K562 (cell line): Measurements from ENCODE around the gene OR7G3. TPM values are rescaled to one million over a fixed set of nuclear protein-coding genes. Genes with fewer than 3 reads are reported as not detected.

Experiments used
- ATAC-seq: fragments of 200-7000 bp; cut with Tn5 transposase; 3 replicates; pipeline ENCODE4 v1.9.1; 2020; ENCODE audit warnings: moderate library complexity
- BruUV-seq: library from RNA; stranded (reverse); fragments of 400-500 nt; replicated peaks from 2 replicates; lab custom pipeline; 2021; lab: Mats Ljungman, UMichigan
- CTCF ChIA-PET: fragments of 300-600 bp; formaldehyde crosslinking; extraction: SDS; loops from one replicate; lab custom pipeline; 2021; ENCODE audit warnings: low intra/inter-chr PET ratio; lab: Yijun Ruan, JAX
- POLR2A ChIA-PET: fragments of 300-600, 350-650 bp; sonication (Branson Sonifier 250); formaldehyde crosslinking; extraction: SDS; loops from one replicate; lab custom pipeline; 2021; ENCODE audit warnings: antibody characterized with exemption, inconsistent platforms; lab: Yijun Ruan, JAX
- DNase-seq, 4 experiments: peaks; one replicate each; pipeline versions ENCODE4 v3.0.0 to v3.0.0-alpha.2; 2011 to 2018; ENCODE audit warnings: low spot score in 3 of 4, mixed read lengths in 3 of 4; ENCODE audit errors: extremely low read depth in 1 of 4
- FAIRE-seq: peaks from 2 replicates; lab custom pipeline; 2011; peaks lifted over from hg19 to GRCh38; lab: Jason Lieb, UNC
- H2AFZ ChIP-seq: 2 replicates; pipeline ENCODE4 v1.6.0; 2011; ENCODE audit warnings: low read depth, low read length, control low read depth, inconsistent platforms
- H3K27ac ChIP-seq: fragments of 200-600 bp; 3 replicates; pipeline ENCODE4 v1.8.0; 2011; ENCODE audit warnings: low read depth, mild to moderate bottlenecking, control low read depth, inconsistent platforms, low read length, moderate library complexity, mixed read lengths; ENCODE audit errors: extremely low read depth
- H3K27me3 ChIP-seq, 2 experiments: fragments of 300-600 bp in 1 of 2; 2 replicates in 1 of 2; 3 replicates in 1 of 2; pipeline versions ENCODE4 v1.6.0 to v1.8.0; 2011; ENCODE audit warnings: inconsistent platforms in 2 of 2, low read length in 2 of 2, mild to moderate bottlenecking in 1 of 2, mixed read lengths in 1 of 2, moderate library complexity in 1 of 2; ENCODE audit not compliant: control insufficient read depth in 2 of 2, insufficient read depth in 2 of 2
- H3K36me3 ChIP-seq: fragments of 300-600 bp; 3 replicates; pipeline ENCODE4 v1.8.0; 2011; ENCODE audit warnings: mild to moderate bottlenecking, low read length, inconsistent platforms; ENCODE audit not compliant: control insufficient read depth, insufficient read depth
- H3K4me1 ChIP-seq, 2 experiments: fragments of 200-600 bp in 1 of 2; replicated peaks in 1 of 2; 2 replicates in 1 of 2; 3 replicates in 1 of 2; pipeline versions ENCODE4 v1.5.1 to v1.8.0; 2011; ENCODE audit warnings: inconsistent platforms in 2 of 2, low read length in 2 of 2, mild to moderate bottlenecking in 1 of 2, mixed read lengths in 1 of 2, moderate library complexity in 1 of 2; ENCODE audit not compliant: control insufficient read depth in 2 of 2, insufficient read depth in 2 of 2
- H3K4me2 ChIP-seq: 2 replicates; pipeline ENCODE4 v1.6.1; 2011; ENCODE audit warnings: low read length, control low read depth, inconsistent platforms, mixed read lengths; ENCODE audit not compliant: insufficient read depth
- H3K4me3 ChIP-seq: fragments of 200-600 bp; sonication (generic), shearing (Covaris generic); 2 replicates; pipeline ENCODE4 v1.5.1; 2016; ENCODE audit warnings: control low read depth, inconsistent platforms
- H3K79me2 ChIP-seq: fragments of 200-600 bp; 3 replicates; pipeline ENCODE4 v1.8.0; 2011; ENCODE audit warnings: low read length, inconsistent platforms; ENCODE audit not compliant: control insufficient read depth, insufficient read depth
- H3K9ac ChIP-seq, 2 experiments: 2 replicates each; pipeline versions ENCODE4 v1.6.0 to v1.6.1; 2011; ENCODE audit warnings: low read depth in 2 of 2, low read length in 2 of 2, control low read depth in 1 of 2, inconsistent platforms in 1 of 2, mild to moderate bottlenecking in 1 of 2, mixed read lengths in 1 of 2; ENCODE audit not compliant: insufficient read depth in 1 of 2
- H3K9me1 ChIP-seq: one replicate; pipeline ENCODE4 v1.6.0; 2011; ENCODE audit warnings: inconsistent platforms, mild to moderate bottlenecking, low read length, moderate library complexity; ENCODE audit not compliant: control insufficient read depth, insufficient read depth
- H3K9me3 ChIP-seq: replicated peaks from 2 replicates; pipeline ENCODE4 v1.5.1; 2011; ENCODE audit warnings: low read depth, low read length, inconsistent platforms; ENCODE audit not compliant: control insufficient read depth, insufficient read depth
- H4K20me1 ChIP-seq: replicated peaks from 2 replicates; pipeline ENCODE4 v1.6.1; 2011; ENCODE audit warnings: low read length, inconsistent platforms, mixed read lengths; ENCODE audit not compliant: control insufficient read depth, insufficient read depth
- DMBX1 ChIP-seq: fragments of 250-450 bp; sonication (Bioruptor Pico); IDR thresholded peaks from 2 replicates; pipeline ENCODE4 v1.8.0; 2022; ENCODE audit warnings: inconsistent platforms, mild to moderate bottlenecking, moderate library complexity, borderline replicate concordance
- IFI16 ChIP-seq: fragments of 250-450 bp; sonication (Bioruptor Pico); IDR thresholded peaks from 2 replicates; pipeline ENCODE4 v2.1.2; 2022; ENCODE audit warnings: mild to moderate bottlenecking, inconsistent platforms
- NCOA4 ChIP-seq: fragments of 450-650 bp; IDR thresholded peaks from 2 replicates; pipeline ENCODE4 v1.6.1; 2018; ENCODE audit warnings: mild to moderate bottlenecking; ENCODE audit not compliant: partially characterized antibody
- ZC3H11A ChIP-seq: IDR thresholded peaks from 2 replicates; pipeline ENCODE4 v1.6.1; 2012; ENCODE audit warnings: low read depth, low read length, improper control_type of control experiment
- ZNF431 ChIP-seq: sonication (generic); formaldehyde crosslinking; IDR thresholded peaks from 2 replicates; pipeline ENCODE4 v1.8.0; 2022; ENCODE audit warnings: mild to moderate bottlenecking, missing genetic modification reagents
- ZNF436 ChIP-seq: fragments of 250-450, 450-650 bp; sonication (Bioruptor Pico); formaldehyde crosslinking; IDR thresholded peaks from 2 replicates; pipeline ENCODE4 v1.7.0; 2020; ENCODE audit warnings: mild to moderate bottlenecking
- WGBS: fragments of 100-300 bp; shearing (Covaris generic); methylation state at CpG from one replicate; pipeline ENCODE4 v1.1.6; 2016; ENCODE audit warnings: low coverage, mixed read lengths; ENCODE audit not compliant: insufficient coverage; ENCODE audit errors: missing lambda C conversion rate; 5-methylcytosine and 5-hydroxymethylcytosine counted together
- in situ Hi-C: fragments of 300-500 bp; cut with MboI; formaldehyde crosslinking; loops from 4 replicates; pipeline ENCODE4 v1.15.0; 2018; ENCODE audit warnings: inconsistent platforms, mixed read lengths
- intact Hi-C: fragments of 100-400 bp; cut with micrococcal nuclease; formaldehyde crosslinking; loops from 2 replicates; pipeline ENCODE4 v1.14.2; 2022
- polyA plus RNA-seq, 8 experiments: library from polyadenylated mRNA; depleted of rRNA in 4 of 8; stranded (reverse) in 5 of 8; unstranded in 3 of 8; fragments of >200 nt; fragmentation: Nextera tagmentation in 2 of 8; fragmentation: Illumina TruSeq in 1 of 8; extraction: Ambion mirVana in 2 of 8; extraction: Trizol in 1 of 8; gene quantifications; 2 replicates each; pipeline versions ENCODE4 v1.2.1 to v1.2.3, GENCODE V29; 2011 to 2014; ENCODE audit warnings: inconsistent platforms in 1 of 8, missing spikeins in 1 of 8
- total RNA-seq, 7 experiments: library from RNA; depleted of rRNA in 6 of 7; stranded (reverse); fragments of >200 nt in 6 of 7; fragmentation: Illumina TruSeq in 2 of 7; extraction: Trizol in 2 of 7; gene quantifications; 2 replicates each; pipeline versions ENCODE4 v1.2.1 to v1.2.3, GENCODE V29; 2011 to 2021; ENCODE audit warnings: low replicate concordance in 1 of 7
- TF ChIP-seq, protein P1 (sequence below): fragments of 250-450 bp; sonication (Bioruptor Pico); IDR thresholded peaks from 2 replicates; pipeline ENCODE4 v1.4.0; 2020; ENCODE audit warnings: mild to moderate bottlenecking, moderate library complexity, borderline replicate concordance

Gene OR7G3
- total and polyA plus RNA-seq, 9 of the 15 experiments (the other 6 are each of a cell fraction or from before 2014, with no cell fraction given) = not detected

DNA sequence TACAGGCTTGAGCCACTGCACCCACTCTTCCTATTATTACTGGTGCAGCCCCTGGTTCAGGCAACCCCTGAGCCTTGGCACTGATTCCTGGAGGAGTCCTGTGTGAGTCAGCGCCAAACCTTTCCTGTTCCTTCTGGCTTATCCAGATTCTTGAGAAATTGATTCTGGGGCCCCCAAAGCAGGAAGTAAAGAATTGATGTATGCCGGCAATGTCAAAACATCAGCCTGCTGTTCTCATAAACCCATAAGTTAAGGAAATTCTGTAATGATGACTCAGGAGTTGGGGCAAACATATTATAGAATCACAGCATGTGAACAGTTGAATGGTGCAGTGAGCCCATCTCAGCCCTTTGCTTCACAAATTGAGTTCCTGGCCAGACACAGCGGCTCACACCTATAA, 1.4 kb upstream of the OR7G3 start:
- Histone ChIP-seq H3K9me3 (no peaks in the 10 kb centered on the region), H3K27me3 (peaks cover 0 to 6% of the 10 kb centered on the region in 2 experiments; a peak in 2 of 5 replicates), H3K9me1 (no peaks in the 10 kb centered on the region), H3K4me2 (no peak overlapping the region), H3K4me1 (no peaks in the 10 kb centered on the region; a peak in 1 of 5 replicates), H3K36me3 (no peaks in the 10 kb centered on the region), H3K79me2 (no peaks in the 10 kb centered on the region), H3K27ac (no peak overlapping the region), H3K9ac (no peak overlapping the region), H4K20me1 (no peaks in the 10 kb centered on the region), H3K4me3 (no peak overlapping the region), H2AFZ (no peak overlapping the region)
- intact Hi-C loops = no loop called here
- no TSS peak for BruUV-seq
- no peak for FAIRE-seq
- TF ChIP-seq NCOA4 = no peak
- no peak for TF ChIP-seq ZNF436 (CRISPR knock-in tag)
- TF ChIP-seq ZNF431 (CRISPR knock-in tag) = no peak
- TF ChIP-seq, protein P1, sequence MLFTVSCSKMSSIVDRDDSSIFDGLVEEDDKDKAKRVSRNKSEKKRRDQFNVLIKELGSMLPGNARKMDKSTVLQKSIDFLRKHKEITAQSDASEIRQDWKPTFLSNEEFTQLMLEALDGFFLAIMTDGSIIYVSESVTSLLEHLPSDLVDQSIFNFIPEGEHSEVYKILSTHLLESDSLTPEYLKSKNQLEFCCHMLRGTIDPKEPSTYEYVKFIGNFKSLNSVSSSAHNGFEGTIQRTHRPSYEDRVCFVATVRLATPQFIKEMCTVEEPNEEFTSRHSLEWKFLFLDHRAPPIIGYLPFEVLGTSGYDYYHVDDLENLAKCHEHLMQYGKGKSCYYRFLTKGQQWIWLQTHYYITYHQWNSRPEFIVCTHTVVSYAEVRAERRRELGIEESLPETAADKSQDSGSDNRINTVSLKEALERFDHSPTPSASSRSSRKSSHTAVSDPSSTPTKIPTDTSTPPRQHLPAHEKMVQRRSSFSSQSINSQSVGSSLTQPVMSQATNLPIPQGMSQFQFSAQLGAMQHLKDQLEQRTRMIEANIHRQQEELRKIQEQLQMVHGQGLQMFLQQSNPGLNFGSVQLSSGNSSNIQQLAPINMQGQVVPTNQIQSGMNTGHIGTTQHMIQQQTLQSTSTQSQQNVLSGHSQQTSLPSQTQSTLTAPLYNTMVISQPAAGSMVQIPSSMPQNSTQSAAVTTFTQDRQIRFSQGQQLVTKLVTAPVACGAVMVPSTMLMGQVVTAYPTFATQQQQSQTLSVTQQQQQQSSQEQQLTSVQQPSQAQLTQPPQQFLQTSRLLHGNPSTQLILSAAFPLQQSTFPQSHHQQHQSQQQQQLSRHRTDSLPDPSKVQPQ (CRISPR knock-in tag) = no peak
- no peak for TF ChIP-seq DMBX1
- TF ChIP-seq IFI16 (CRISPR knock-in tag) = no peak
- no peak for TF ChIP-seq ZC3H11A
- ATAC-seq = no peak
- ChIA-PET POLR2A (no interaction called here), CTCF (no interaction called here)
- in situ Hi-C loops = no loop called here
- DNase-seq = no peak
- 10% methylated on average over 3 of the region's 3 CpGs for WGBS
